Measurements from ENCODE around the gene LIPG.

LIPG gene

DNA sequence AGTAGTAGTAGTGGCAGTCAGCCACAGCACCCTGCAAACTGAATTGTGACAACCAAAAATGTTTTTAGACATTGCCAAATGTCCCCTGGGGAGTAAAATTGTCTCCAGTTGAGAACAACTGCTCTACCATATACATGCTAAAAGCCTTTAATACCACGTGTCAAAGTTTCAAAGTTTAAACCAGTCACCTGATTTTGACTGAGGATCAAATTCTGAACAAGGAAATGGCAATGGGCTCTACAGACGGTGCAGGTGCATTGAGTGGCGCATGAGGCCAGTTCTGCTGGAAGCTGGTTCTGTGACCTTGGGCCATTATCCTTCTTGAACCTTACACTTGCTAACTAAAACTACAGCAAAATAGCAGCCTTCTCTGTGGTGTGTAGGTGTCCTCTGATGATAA, 85.0 kb downstream of the LIPG start:
- Histone ChIP-seq H3K9me3 (ENCODE audit: control insufficient read depth, insufficient read depth, low read depth, low read length) (no peaks in the 10 kb centered on the region), H3K27ac (ENCODE audit: extremely low read depth, low read depth, low read length) (no peak overlapping the region), H3K36me3 (ENCODE audit: control insufficient read depth in 2 of 2, insufficient read depth in 1 of 2, low read length in 2 of 2) (no peaks in the 10 kb centered on the region), H3K4me1 (ENCODE audit: control insufficient read depth, insufficient read depth, low read length) (no peaks in the 10 kb centered on the region; the same call in none of the 2 replicates), H3K4me3 (ENCODE audit: low read depth, low read length) (no peak overlapping the region)
- CTCF ChIA-PET: interaction anchor here (1.0 to 1.3 kb wide), 2 partner anchors 66 to 86 kb away, joined by 3 to 5 read pairs; no protein-coding TSS in a partner anchor
- TF ChIP-seq ZNF76 (tag by site-specific recombination; IDR thresholded peaks at IDR 0.05; ENCODE audit: borderline replicate concordance, low read depth) (no peak), ZNF521 (tag by site-specific recombination; IDR thresholded peaks at IDR 0.05) (no peak), BCL11B (tag by site-specific recombination; IDR thresholded peaks at IDR 0.05; ENCODE audit: low read depth) (no peak), ZBTB21 (tag by site-specific recombination; IDR thresholded peaks at IDR 0.05) (no peak), ZNF837 (tag by site-specific recombination; IDR thresholded peaks at IDR 0.05) (no peak)
- POLR2A ChIA-PET: interaction anchor here (2.1 kb wide), 1 partner anchor 79 kb away, joined by 6 read pairs; no protein-coding TSS in a partner anchor

DNA sequence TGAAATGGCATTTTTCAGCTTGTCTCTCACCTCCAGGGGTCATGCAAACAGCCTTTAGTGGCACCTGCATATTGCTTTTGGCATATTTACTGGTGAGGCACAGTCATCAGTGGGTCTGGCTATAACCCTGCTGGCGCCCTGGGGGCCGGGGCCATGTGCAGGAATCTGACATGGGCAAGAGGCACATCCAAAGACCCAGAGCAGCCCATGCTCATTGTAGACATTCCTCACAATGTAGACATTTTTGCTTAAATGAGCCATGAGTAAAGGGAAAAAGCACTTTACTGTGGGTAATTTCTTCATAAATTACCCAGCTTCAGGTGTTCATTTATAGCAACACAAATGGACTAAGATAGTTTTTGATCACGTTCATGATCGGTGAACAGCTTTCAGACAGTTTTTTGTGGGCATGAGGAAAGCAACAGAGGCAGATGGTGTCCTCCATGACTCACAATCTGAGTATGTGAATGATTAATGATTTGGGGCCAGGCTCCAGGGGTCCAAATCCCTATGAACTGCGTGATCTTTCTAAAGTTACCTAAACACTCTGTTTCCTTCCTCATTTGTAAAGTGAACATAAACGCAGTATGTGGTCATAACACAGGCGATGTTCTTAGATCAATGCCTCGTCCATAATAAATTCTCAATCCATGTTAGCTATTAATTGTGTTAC, 85.8 kb downstream of the LIPG start:
- CTCF ChIA-PET: interaction anchor here (0.7 to 1.4 kb wide), 6 partner anchors 11 to 137 kb away, joined by 3 to 5 read pairs (median 4); no protein-coding TSS in a partner anchor

More for the DNA sequence above, 85.8 kb downstream of the LIPG start:
- no peaks in the 10 kb centered on the region for H3K36me3 ChIP-seq (ENCODE audit: control insufficient read depth in 2 of 2, insufficient read depth in 1 of 2, low read length in 2 of 2)
- POLR2A ChIA-PET: interaction anchor here (2.1 kb wide), 1 partner anchor 79 kb away, joined by 6 read pairs; no protein-coding TSS in a partner anchor
- no peak overlapping the region for H3K27ac ChIP-seq (ENCODE audit: extremely low read depth, low read depth, low read length)
- TF ChIP-seq, protein P1, sequence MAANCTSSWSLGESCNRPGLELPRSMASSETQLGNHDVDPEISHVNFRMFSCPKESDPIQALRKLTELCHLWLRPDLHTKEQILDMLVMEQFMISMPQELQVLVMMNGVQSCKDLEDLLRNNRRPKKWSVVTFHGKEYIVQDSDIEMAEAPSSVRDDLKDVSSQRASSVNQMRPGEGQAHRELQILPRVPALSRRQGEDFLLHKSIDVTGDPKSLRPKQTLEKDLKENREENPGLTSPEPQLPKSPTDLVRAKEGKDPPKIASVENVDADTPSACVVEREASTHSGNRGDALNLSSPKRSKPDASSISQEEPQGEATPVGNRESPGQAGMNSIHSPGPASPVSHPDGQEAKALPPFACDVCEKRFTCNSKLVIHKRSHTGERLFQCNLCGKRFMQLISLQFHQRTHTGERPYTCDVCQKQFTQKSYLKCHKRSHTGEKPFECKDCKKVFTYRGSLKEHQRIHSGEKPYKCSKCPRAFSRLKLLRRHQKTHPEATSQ (tag by site-specific recombination; IDR thresholded peaks at IDR 0.05): no peak
- no peak for TF ChIP-seq ZNF768 (tag by site-specific recombination; IDR thresholded peaks at IDR 0.05)
- no peak for TF ChIP-seq ZFP37 (tag by site-specific recombination; IDR thresholded peaks at IDR 0.05)
- TF ChIP-seq ZSCAN23 (tag by site-specific recombination; IDR thresholded peaks at IDR 0.05): no peak
- TF ChIP-seq, protein P2, sequence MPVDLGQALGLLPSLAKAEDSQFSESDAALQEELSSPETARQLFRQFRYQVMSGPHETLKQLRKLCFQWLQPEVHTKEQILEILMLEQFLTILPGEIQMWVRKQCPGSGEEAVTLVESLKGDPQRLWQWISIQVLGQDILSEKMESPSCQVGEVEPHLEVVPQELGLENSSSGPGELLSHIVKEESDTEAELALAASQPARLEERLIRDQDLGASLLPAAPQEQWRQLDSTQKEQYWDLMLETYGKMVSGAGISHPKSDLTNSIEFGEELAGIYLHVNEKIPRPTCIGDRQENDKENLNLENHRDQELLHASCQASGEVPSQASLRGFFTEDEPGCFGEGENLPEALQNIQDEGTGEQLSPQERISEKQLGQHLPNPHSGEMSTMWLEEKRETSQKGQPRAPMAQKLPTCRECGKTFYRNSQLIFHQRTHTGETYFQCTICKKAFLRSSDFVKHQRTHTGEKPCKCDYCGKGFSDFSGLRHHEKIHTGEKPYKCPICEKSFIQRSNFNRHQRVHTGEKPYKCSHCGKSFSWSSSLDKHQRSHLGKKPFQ (tag by site-specific recombination; IDR thresholded peaks at IDR 0.05): no peak
- no peak for TF ChIP-seq ZNF274 (IDR thresholded peaks at IDR 0.05; ENCODE audit: low read length)
- no peak for TF ChIP-seq ZNF274 (tag by site-specific recombination; IDR thresholded peaks at IDR 0.05; ENCODE audit: borderline replicate concordance)
- TF ChIP-seq, protein P3, sequence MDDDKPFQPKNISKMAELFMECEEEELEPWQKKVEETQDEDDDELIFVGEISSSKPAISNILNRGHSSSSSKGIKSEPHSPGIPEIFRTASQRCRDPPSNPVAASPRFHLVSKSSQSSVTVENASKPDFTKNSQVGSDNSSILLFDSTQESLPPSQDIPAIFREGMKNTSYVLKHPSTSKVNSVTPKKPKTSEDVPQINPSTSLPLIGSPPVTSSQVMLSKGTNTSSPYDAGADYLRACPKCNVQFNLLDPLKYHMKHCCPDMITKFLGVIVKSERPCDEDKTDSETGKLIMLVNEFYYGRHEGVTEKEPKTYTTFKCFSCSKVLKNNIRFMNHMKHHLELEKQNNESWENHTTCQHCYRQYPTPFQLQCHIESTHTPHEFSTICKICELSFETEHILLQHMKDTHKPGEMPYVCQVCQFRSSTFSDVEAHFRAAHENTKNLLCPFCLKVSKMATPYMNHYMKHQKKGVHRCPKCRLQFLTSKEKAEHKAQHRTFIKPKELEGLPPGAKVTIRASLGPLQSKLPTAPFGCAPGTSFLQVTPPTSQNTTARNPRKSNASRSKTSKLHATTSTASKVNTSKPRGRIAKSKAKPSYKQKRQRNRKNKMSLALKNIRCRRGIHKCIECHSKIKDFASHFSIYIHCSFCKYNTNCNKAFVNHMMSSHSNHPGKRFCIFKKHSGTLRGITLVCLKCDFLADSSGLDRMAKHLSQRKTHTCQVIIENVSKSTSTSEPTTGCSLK (tag by site-specific recombination; IDR thresholded peaks at IDR 0.05): no peak
- TF ChIP-seq ZNF596 (tag by site-specific recombination; IDR thresholded peaks at IDR 0.05): no peak
- TF ChIP-seq, protein P4, sequence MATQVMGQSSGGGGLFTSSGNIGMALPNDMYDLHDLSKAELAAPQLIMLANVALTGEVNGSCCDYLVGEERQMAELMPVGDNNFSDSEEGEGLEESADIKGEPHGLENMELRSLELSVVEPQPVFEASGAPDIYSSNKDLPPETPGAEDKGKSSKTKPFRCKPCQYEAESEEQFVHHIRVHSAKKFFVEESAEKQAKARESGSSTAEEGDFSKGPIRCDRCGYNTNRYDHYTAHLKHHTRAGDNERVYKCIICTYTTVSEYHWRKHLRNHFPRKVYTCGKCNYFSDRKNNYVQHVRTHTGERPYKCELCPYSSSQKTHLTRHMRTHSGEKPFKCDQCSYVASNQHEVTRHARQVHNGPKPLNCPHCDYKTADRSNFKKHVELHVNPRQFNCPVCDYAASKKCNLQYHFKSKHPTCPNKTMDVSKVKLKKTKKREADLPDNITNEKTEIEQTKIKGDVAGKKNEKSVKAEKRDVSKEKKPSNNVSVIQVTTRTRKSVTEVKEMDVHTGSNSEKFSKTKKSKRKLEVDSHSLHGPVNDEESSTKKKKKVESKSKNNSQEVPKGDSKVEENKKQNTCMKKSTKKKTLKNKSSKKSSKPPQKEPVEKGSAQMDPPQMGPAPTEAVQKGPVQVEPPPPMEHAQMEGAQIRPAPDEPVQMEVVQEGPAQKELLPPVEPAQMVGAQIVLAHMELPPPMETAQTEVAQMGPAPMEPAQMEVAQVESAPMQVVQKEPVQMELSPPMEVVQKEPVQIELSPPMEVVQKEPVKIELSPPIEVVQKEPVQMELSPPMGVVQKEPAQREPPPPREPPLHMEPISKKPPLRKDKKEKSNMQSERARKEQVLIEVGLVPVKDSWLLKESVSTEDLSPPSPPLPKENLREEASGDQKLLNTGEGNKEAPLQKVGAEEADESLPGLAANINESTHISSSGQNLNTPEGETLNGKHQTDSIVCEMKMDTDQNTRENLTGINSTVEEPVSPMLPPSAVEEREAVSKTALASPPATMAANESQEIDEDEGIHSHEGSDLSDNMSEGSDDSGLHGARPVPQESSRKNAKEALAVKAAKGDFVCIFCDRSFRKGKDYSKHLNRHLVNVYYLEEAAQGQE (tag by site-specific recombination; IDR thresholded peaks at IDR 0.05): no peak
- TF ChIP-seq, protein P5, sequence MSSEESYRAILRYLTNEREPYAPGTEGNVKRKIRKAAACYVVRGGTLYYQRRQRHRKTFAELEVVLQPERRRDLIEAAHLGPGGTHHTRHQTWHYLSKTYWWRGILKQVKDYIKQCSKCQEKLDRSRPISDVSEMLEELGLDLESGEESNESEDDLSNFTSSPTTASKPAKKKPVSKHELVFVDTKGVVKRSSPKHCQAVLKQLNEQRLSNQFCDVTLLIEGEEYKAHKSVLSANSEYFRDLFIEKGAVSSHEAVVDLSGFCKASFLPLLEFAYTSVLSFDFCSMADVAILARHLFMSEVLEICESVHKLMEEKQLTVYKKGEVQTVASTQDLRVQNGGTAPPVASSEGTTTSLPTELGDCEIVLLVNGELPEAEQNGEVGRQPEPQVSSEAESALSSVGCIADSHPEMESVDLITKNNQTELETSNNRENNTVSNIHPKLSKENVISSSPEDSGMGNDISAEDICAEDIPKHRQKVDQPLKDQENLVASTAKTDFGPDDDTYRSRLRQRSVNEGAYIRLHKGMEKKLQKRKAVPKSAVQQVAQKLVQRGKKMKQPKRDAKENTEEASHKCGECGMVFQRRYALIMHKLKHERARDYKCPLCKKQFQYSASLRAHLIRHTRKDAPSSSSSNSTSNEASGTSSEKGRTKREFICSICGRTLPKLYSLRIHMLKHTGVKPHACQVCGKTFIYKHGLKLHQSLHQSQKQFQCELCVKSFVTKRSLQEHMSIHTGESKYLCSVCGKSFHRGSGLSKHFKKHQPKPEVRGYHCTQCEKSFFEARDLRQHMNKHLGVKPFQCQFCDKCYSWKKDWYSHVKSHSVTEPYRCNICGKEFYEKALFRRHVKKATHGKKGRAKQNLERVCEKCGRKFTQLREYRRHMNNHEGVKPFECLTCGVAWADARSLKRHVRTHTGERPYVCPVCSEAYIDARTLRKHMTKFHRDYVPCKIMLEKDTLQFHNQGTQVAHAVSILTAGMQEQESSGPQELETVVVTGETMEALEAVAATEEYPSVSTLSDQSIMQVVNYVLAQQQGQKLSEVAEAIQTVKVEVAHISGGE (tag by site-specific recombination; conservative IDR thresholded peaks at IDR 0.05; ENCODE audit: low read depth): no peak
- no peak for TF ChIP-seq ZBTB21 (tag by site-specific recombination; IDR thresholded peaks at IDR 0.05)
- TF ChIP-seq, protein P6, sequence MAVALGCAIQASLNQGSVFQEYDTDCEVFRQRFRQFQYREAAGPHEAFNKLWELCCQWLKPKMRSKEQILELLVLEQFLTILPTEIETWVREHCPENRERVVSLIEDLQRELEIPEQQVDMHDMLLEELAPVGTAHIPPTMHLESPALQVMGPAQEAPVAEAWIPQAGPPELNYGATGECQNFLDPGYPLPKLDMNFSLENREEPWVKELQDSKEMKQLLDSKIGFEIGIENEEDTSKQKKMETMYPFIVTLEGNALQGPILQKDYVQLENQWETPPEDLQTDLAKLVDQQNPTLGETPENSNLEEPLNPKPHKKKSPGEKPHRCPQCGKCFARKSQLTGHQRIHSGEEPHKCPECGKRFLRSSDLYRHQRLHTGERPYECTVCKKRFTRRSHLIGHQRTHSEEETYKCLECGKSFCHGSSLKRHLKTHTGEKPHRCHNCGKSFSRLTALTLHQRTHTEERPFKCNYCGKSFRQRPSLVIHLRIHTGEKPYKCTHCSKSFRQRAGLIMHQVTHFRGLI (tag by site-specific recombination; IDR thresholded peaks at IDR 0.05): no peak
- no peak for TF ChIP-seq ZNF302 (tag by site-specific recombination; IDR thresholded peaks at IDR 0.05; ENCODE audit: low read depth)
- TF ChIP-seq ZNF600 (tag by site-specific recombination; IDR thresholded peaks at IDR 0.05): no peak
- H3K4me3 ChIP-seq (ENCODE audit: low read depth, low read length): no peak overlapping the region
- no peaks in the 10 kb centered on the region; the same call in none of the 2 replicates for H3K4me1 ChIP-seq (ENCODE audit: control insufficient read depth, insufficient read depth, low read length)
- no peaks in the 10 kb centered on the region for H3K9me3 ChIP-seq (ENCODE audit: control insufficient read depth, insufficient read depth, low read depth, low read length)
